K562 (cell line): Measurements from ENCODE around the gene BRWD1. TPM values are rescaled to one million over a fixed set of nuclear protein-coding genes. Genes with fewer than 3 reads are reported as not detected.

Experiments
- DMBX1 ChIP-seq: fragments of 250-450 bp; sonication (Bioruptor Pico); IDR thresholded peaks from 2 replicates; pipeline ENCODE4 v1.8.0; 2022; ENCODE audit warnings: inconsistent platforms, mild to moderate bottlenecking, moderate library complexity, borderline replicate concordance
- GTF2E2 ChIP-seq: fragments of 200-800 bp; sonication (Bioruptor generic); IDR thresholded peaks from 2 replicates; pipeline ENCODE4 v1.6.1; 2016; ENCODE audit warnings: missing genetic modification characterization, missing compliant biosample characterization
- KLF13 ChIP-seq: fragments of 450-650 bp; IDR thresholded peaks from 2 replicates; pipeline ENCODE4 v1.6.1; 2016; ENCODE audit warnings: missing genetic modification characterization, low read depth, mild to moderate bottlenecking, missing compliant biosample characterization, moderate library complexity, borderline replicate concordance
- MYC ChIP-seq, 2 experiments: fragments of 250-450 bp in 1 of 2; sonication (Bioruptor Pico) in 1 of 2; IDR thresholded peaks; 2 replicates each; pipeline versions ENCODE4 v1.5.1 to v1.6.1; 2012 to 2021; ENCODE audit warnings: low read depth in 2 of 2, borderline replicate concordance in 1 of 2, improper control_type of control experiment in 1 of 2, low read length in 1 of 2, mild to moderate bottlenecking in 1 of 2, moderate library complexity in 1 of 2
- NFRKB ChIP-seq: fragments of 450-650 bp; IDR thresholded peaks from 2 replicates; pipeline ENCODE4 v1.6.1; 2016; ENCODE audit warnings: low read depth
- OTX1 ChIP-seq: fragments of 450-650 bp; formaldehyde crosslinking; IDR thresholded peaks from 2 replicates; pipeline ENCODE4 v1.4.0; 2022; ENCODE audit warnings: mild to moderate bottlenecking
- RAD51 ChIP-seq: fragments of 450-650 bp; IDR thresholded peaks from 2 replicates; pipeline ENCODE4 v1.7.1; 2016; ENCODE audit warnings: low read depth, mild to moderate bottlenecking, borderline replicate concordance
- RCOR1 ChIP-seq, 2 experiments: IDR thresholded peaks; 2 replicates each; pipeline ENCODE4 v1.6.1; 2012; ENCODE audit warnings: low read depth in 2 of 2, low read length in 2 of 2, borderline replicate concordance in 1 of 2, improper control_type of control experiment in 1 of 2
- SAP30 ChIP-seq: fragments of 200-600 bp; sonication (generic); IDR thresholded peaks from 2 replicates; pipeline ENCODE4 v1.6.1; 2012; ENCODE audit warnings: borderline replicate concordance, low read depth, mild to moderate bottlenecking, moderate library complexity, low read length, control low read depth, inconsistent platforms; ENCODE audit not compliant: insufficient read depth, poor library complexity, severe bottlenecking
- TFAM ChIP-seq: fragments of 250-450 bp; sonication (Bioruptor Pico); conservative IDR thresholded peaks from 2 replicates; pipeline ENCODE4 v1.5.0; 2021; ENCODE audit warnings: mild to moderate bottlenecking, moderate library complexity
- ZKSCAN1 ChIP-seq: fragments of 150-350 bp; IDR thresholded peaks from 2 replicates; pipeline ENCODE4 v1.6.1; 2016; ENCODE audit warnings: low read depth, low read length
- ZNF133 ChIP-seq: fragments of 250-450 bp; sonication (Bioruptor Pico); IDR thresholded peaks from 2 replicates; pipeline ENCODE4 v1.4.0; 2020; ENCODE audit warnings: mild to moderate bottlenecking
- ZNF175 ChIP-seq: fragments of 200-800 bp; sonication (Bioruptor generic); IDR thresholded peaks from 2 replicates; pipeline ENCODE4 v1.6.1; 2016; ENCODE audit warnings: low read depth, mild to moderate bottlenecking, missing genetic modification characterization, missing compliant biosample characterization
- ZNF644 ChIP-seq: fragments of 200-800 bp; sonication (Bioruptor generic); IDR thresholded peaks from 2 replicates; pipeline ENCODE4 v1.6.1; 2016; ENCODE audit warnings: low read depth, missing genetic modification characterization, missing compliant biosample characterization
- polyA plus RNA-seq, 8 experiments: library from polyadenylated mRNA; depleted of rRNA in 4 of 8; stranded (reverse) in 5 of 8; unstranded in 3 of 8; fragments of >200 nt; fragmentation: Nextera tagmentation in 2 of 8; fragmentation: Illumina TruSeq in 1 of 8; extraction: Ambion mirVana in 2 of 8; extraction: Trizol in 1 of 8; gene quantifications; 2 replicates each; pipeline versions ENCODE4 v1.2.1 to v1.2.3, GENCODE V29; 2011 to 2014; ENCODE audit warnings: inconsistent platforms in 1 of 8, missing spikeins in 1 of 8
- total RNA-seq, 7 experiments: library from RNA; depleted of rRNA in 6 of 7; stranded (reverse); fragments of >200 nt in 6 of 7; fragmentation: Illumina TruSeq in 2 of 7; extraction: Trizol in 2 of 7; gene quantifications; 2 replicates each; pipeline versions ENCODE4 v1.2.1 to v1.2.3, GENCODE V29; 2011 to 2021; ENCODE audit warnings: low replicate concordance in 1 of 7
- TF ChIP-seq, protein P1 (sequence below), 2 experiments: fragments of 150-350 bp in 1 of 2; IDR thresholded peaks; 2 replicates each; pipeline ENCODE4 v1.6.1; 2012 to 2016; ENCODE audit warnings: low read depth in 2 of 2, low read length in 2 of 2, mild to moderate bottlenecking in 1 of 2, moderate library complexity in 1 of 2
- TF ChIP-seq, protein P2 (sequence below): fragments of 450-650 bp; formaldehyde crosslinking; IDR thresholded peaks from 2 replicates; pipeline ENCODE4 v1.4.0; 2020; ENCODE audit warnings: mild to moderate bottlenecking, moderate library complexity

BRWD1 gene
- total and polyA plus RNA-seq, 9 of the 15 experiments (the other 6 are each of a cell fraction or from before 2014, with no cell fraction given) = 10.1 to 60.2 (median 34.1) TPM

DNA sequence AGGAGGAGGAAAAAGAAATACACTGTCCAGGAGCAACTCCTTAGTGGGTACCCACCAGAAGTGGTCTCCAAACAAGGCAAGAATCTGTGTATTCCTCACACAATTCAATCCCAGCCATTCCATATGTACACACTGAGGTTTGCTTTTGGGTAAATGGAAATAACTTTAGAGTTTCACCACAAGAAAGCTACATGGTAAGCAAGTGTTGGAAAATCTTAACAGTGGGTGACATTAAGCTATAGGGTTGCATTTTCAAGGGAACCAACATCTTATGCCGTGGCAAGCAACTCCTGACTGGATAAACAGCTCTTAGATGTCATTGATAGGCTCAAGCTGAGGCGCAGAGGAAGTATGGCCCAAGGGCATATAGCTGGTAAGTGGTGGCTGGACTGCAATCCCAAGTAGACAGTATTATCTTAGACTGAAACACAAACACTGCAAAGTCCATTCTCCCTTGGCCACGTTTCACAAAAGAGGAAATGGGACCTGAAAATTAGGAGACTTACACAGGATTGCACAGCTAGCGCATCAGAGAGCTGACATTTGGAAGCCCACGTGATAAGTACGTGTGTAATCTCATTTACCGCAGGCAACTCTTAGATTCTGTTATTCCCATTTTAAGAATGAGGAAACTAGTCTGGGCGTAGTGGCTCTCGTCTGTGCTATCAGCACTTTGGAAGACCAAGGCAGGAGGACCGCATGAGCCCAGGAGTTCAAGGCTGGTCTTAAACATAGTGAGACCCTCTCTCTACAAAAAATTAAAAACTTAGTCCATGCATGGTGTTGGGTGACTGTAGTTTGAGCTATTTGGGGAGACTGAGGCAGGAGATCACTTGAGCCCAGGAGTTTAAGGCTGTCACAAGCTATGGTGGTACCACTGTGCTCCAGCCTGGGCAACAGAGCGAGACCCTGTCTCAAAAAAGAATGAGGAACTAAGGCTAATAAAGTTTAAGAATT lies 4.0 kb upstream of the BRWD1 start (continued):
- TF ChIP-seq, protein P1, sequence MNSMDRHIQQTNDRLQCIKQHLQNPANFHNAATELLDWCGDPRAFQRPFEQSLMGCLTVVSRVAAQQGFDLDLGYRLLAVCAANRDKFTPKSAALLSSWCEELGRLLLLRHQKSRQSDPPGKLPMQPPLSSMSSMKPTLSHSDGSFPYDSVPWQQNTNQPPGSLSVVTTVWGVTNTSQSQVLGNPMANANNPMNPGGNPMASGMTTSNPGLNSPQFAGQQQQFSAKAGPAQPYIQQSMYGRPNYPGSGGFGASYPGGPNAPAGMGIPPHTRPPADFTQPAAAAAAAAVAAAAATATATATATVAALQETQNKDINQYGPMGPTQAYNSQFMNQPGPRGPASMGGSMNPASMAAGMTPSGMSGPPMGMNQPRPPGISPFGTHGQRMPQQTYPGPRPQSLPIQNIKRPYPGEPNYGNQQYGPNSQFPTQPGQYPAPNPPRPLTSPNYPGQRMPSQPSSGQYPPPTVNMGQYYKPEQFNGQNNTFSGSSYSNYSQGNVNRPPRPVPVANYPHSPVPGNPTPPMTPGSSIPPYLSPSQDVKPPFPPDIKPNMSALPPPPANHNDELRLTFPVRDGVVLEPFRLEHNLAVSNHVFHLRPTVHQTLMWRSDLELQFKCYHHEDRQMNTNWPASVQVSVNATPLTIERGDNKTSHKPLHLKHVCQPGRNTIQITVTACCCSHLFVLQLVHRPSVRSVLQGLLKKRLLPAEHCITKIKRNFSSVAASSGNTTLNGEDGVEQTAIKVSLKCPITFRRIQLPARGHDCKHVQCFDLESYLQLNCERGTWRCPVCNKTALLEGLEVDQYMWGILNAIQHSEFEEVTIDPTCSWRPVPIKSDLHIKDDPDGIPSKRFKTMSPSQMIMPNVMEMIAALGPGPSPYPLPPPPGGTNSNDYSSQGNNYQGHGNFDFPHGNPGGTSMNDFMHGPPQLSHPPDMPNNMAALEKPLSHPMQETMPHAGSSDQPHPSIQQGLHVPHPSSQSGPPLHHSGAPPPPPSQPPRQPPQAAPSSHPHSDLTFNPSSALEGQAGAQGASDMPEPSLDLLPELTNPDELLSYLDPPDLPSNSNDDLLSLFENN (IDR thresholded peaks at IDR 0.05; ENCODE audit: low read depth in 2 of 2, low read length in 2 of 2) = 0 out of 4 replicates have a peak, but pooled peaks of 1 of the 2 experiments have one; percentile 22
- TF ChIP-seq SAP30 (peak; percentile 33), ZKSCAN1 (peak; percentile 9; the same call in 1 of the 2 replicates), ZNF644 (tag) (peak; percentile 81), MYC (IDR thresholded peaks at IDR 0.05; ENCODE audit: low read depth, low read length) (peak; percentile 96), MYC (CRISPR knock-in tag; IDR thresholded peaks at IDR 0.05; ENCODE audit: borderline replicate concordance, low read depth) (no peak), KLF13 (0 out of 2 replicates have a peak, but pooled peaks have one; percentile 11), TFAM (CRISPR knock-in tag) (no peak), RAD51 (peak; percentile 86), ZNF175 (peak; percentile 79), OTX1 (CRISPR knock-in tag) (peak; percentile 70; the same call in 1 of the 2 replicates), ZNF133 (no peak), RCOR1 (IDR thresholded peaks at IDR 0.05; ENCODE audit: borderline replicate concordance in 1 of 2, low read depth in 2 of 2, low read length in 2 of 2) (peak in 1 of 2 experiments; percentile 63; a peak in 2 of 4 replicates), DMBX1 (CRISPR knock-in tag) (peak; percentile 31; the same call in 1 of the 2 replicates), NFRKB (peak; percentile 46), GTF2E2 (tag) (peak; percentile 40; the same call in 1 of the 2 replicates)
- TF ChIP-seq, protein P2, sequence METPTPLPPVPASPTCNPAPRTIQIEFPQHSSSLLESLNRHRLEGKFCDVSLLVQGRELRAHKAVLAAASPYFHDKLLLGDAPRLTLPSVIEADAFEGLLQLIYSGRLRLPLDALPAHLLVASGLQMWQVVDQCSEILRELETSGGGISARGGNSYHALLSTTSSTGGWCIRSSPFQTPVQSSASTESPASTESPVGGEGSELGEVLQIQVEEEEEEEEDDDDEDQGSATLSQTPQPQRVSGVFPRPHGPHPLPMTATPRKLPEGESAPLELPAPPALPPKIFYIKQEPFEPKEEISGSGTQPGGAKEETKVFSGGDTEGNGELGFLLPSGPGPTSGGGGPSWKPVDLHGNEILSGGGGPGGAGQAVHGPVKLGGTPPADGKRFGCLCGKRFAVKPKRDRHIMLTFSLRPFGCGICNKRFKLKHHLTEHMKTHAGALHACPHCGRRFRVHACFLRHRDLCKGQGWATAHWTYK (CRISPR knock-in tag) = peak; percentile 39; the same call in 1 of the 2 replicates
